ENCODE data around the gene PRR18.

PRR18 gene

GRCh38 chr6:166266336-166266735 is 41.9 kb downstream of the PRR18 start:
- Histone ChIP-seq H3K9ac (ENCODE audit: low read depth, low read length) (no peak overlapping the region), H3K27me3 (ENCODE audit: insufficient read depth, low read length) (peaks cover 74% of the 10 kb centered on the region), H3K9me3 (ENCODE audit: insufficient read depth, low read depth, low read length) (no peaks in the 10 kb centered on the region)

DNA sequence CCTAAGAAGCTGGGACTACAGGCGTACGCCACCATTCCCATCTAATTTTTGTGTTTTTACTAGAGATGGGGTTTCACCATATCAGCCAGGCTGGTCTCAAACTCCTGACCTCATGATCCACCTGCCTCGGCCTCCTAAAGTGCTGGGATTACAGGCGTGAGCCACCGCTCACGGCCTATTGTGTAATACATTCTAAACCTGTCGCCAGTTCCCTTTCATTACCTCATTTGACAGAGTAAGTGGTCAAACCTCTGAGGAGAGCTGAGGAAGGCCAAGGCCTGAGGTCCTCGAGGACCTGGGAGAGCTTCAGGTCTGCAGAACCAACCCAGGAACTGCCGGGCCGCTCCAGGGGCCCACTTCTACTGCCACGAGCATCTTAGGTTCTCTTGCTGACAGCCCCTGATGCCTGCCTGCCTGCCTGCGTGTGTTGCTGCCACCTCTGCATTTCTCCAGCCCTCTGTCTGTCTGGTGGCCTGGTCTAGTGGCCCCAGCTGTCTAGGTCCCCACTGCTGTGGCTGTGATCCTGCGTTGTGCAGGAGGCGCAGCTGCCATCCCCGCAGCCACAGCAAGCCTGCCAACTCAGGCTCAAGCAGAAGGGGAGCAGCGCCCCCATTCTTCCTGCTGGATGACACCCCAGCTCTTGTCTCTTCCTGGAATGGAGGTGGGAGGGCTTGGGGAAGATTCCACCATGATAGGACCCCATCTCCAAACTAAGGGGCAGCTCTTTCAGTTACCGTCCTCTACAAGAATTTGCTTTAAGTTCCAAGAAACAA is 45.3 kb downstream of the PRR18 start:
- Histone ChIP-seq H3K9ac (ENCODE audit: low read depth, low read length) (no peak overlapping the region), H3K9me3 (ENCODE audit: insufficient read depth, low read depth, low read length) (no peaks in the 10 kb centered on the region), H3K27ac (ENCODE audit: low read length) (no peak overlapping the region), H3K27me3 (ENCODE audit: insufficient read depth, low read length) (peaks cover 62% of the 10 kb centered on the region), H3K36me3 (ENCODE audit: insufficient read depth, low read depth, low read length) (no peaks in the 10 kb centered on the region), H3K4me3 (ENCODE audit: low read length) (no peak overlapping the region), H3K4me1 (ENCODE audit: insufficient read depth, low read length) (peaks cover 7% of the 10 kb centered on the region)

More at GRCh38 chr6:166266336-166266735, 41.9 kb downstream of the PRR18 start:
- H3K27ac ChIP-seq (ENCODE audit: low read length): no peak overlapping the region
- no peaks in the 10 kb centered on the region for H3K36me3 ChIP-seq (ENCODE audit: insufficient read depth, low read depth, low read length)
- no peak overlapping the region for H3K4me3 ChIP-seq (ENCODE audit: low read length)
- peaks cover 4% of the 10 kb centered on the region; the same call in 1 of the 2 replicates for H3K4me1 ChIP-seq (ENCODE audit: insufficient read depth, low read length)

- Histone ChIP-seq H3K27me3 (ENCODE audit: insufficient read depth, low read length) (peaks cover 69% of the 10 kb centered on the region), H3K36me3 (ENCODE audit: insufficient read depth, low read depth, low read length) (no peaks in the 10 kb centered on the region), H3K4me1 (ENCODE audit: insufficient read depth, low read length) (peaks cover 5% of the 10 kb centered on the region), H3K9me3 (ENCODE audit: insufficient read depth, low read depth, low read length) (no peaks in the 10 kb centered on the region), H3K9ac (ENCODE audit: low read depth, low read length) (no peak overlapping the region), H3K4me3 (ENCODE audit: low read length) (no peak overlapping the region), H3K27ac (ENCODE audit: low read length) (no peak overlapping the region)
Measured at GRCh38 chr6:166259296-166259977, 48.8 kb downstream of the PRR18 start.

GRCh38 chr6:166258854-166259276 is 49.3 kb downstream of the PRR18 start:
- no peaks in the 10 kb centered on the region for H3K9me3 ChIP-seq (ENCODE audit: insufficient read depth, low read depth, low read length)
- no peak overlapping the region for H3K9ac ChIP-seq (ENCODE audit: low read depth, low read length)
- no peaks in the 10 kb centered on the region for H3K36me3 ChIP-seq (ENCODE audit: insufficient read depth, low read depth, low read length)
- no peak overlapping the region for H3K27ac ChIP-seq (ENCODE audit: low read length)
- H3K4me1 ChIP-seq (ENCODE audit: insufficient read depth, low read length): peaks cover 5% of the 10 kb centered on the region
- H3K4me3 ChIP-seq (ENCODE audit: low read length): no peak overlapping the region
- peaks cover 72% of the 10 kb centered on the region for H3K27me3 ChIP-seq (ENCODE audit: insufficient read depth, low read length)

DNA sequence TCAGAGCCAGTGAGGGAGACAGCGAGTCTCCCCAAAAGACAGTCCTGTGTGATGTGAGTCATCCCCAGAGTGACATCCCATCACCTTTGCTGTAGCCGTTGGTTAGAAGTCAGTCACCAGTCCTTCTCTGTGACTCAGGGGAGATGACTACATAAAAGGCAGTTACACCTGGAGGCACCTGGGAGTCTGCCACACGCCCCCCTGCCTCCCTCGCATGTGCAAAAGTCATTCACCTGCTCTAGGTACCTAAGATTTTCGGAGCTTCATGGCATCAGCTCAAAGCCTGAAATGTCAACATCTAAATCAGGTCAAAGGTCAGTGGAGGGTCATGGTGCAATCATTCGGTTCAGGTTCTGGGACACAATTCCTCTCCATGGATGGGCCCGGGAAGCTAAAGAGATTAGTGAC is 50.3 kb downstream of the PRR18 start:
- Histone ChIP-seq H3K36me3 (ENCODE audit: insufficient read depth, low read depth, low read length) (no peaks in the 10 kb centered on the region), H3K27ac (ENCODE audit: low read length) (no peak overlapping the region), H3K4me1 (ENCODE audit: insufficient read depth, low read length) (peaks cover 10% of the 10 kb centered on the region), H3K9me3 (ENCODE audit: insufficient read depth, low read depth, low read length) (no peaks in the 10 kb centered on the region), H3K27me3 (ENCODE audit: insufficient read depth, low read length) (peaks cover 72% of the 10 kb centered on the region), H3K4me3 (ENCODE audit: low read length) (no peak overlapping the region), H3K9ac (ENCODE audit: low read depth, low read length) (no peak overlapping the region)
